OCI-LY3 (cell line): ENCODE results near the gene ANKRD49.

ENCODE experiments used
- H2AFZ ChIP-seq: fragments of 200-600, 300-600 bp; shearing (Covaris generic); 2 replicates; pipeline ENCODE4 v1.6.0; 2014; ENCODE audit warnings: antibody characterized with exemption, low read depth, low read length
- H3K27ac ChIP-seq: fragments of 200-600, 300-600 bp; sonication (generic); 2 replicates; pipeline ENCODE4 v1.5.1; 2014; ENCODE audit warnings: mild to moderate bottlenecking, low read length, moderate library complexity, mixed read lengths
- H3K27me3 ChIP-seq: fragments of 200-600, 300-600 bp; sonication (generic); 2 replicates; pipeline ENCODE4 v1.6.1; 2014; ENCODE audit warnings: low read depth, low read length, mixed read lengths
- H3K36me3 ChIP-seq: fragments of 200-600, 300-600 bp; sonication (generic); replicated peaks from 2 replicates; pipeline ENCODE3; 2014; ENCODE audit warnings: low read depth, low read length, mixed read lengths
- H3K4me1 ChIP-seq: fragments of 300-600, 200-600 bp; sonication (generic); 2 replicates; pipeline ENCODE4 v1.6.1; 2014; ENCODE audit warnings: low read length, mixed read lengths
- H3K4me2 ChIP-seq: fragments of 200-600, 300-600 bp; sonication (generic); 2 replicates; pipeline ENCODE4 v1.6.1; 2014; ENCODE audit warnings: low read length, mixed read lengths
- H3K4me3 ChIP-seq: fragments of 300-600, 200-600 bp; sonication (generic); 2 replicates; pipeline ENCODE4 v1.5.1; 2014; ENCODE audit warnings: antibody characterized with exemption, mild to moderate bottlenecking, low read length, moderate library complexity
- H3K79me2 ChIP-seq: fragments of 300-600, 200-600 bp; shearing (Covaris generic); 2 replicates; pipeline ENCODE4 v1.6.1; 2014; ENCODE audit warnings: mild to moderate bottlenecking, low read length, mixed read lengths
- H3K9ac ChIP-seq: fragments of 300-600, 200-600 bp; shearing (Covaris generic); 2 replicates; pipeline ENCODE4 v1.6.0; 2014; ENCODE audit warnings: mild to moderate bottlenecking, low read length, moderate library complexity
- H3K9me3 ChIP-seq: fragments of 200-600, 300-600 bp; shearing (Covaris generic); 2 replicates; pipeline ENCODE4 v1.6.1; 2014; ENCODE audit warnings: low read length, mixed read lengths; ENCODE audit not compliant: insufficient read depth
- H4K20me1 ChIP-seq: fragments of 200-600, 300-600 bp; sonication (generic); 2 replicates; pipeline ENCODE4 v1.6.1; 2016; ENCODE audit warnings: low read length, mixed read lengths; ENCODE audit not compliant: insufficient read depth
- EZH2phosphoT487 ChIP-seq: fragments of 200-600 bp; shearing (Covaris generic); IDR thresholded peaks from 2 replicates; pipeline ENCODE4 v1.6.1; 2018; ENCODE audit warnings: antibody characterized with exemption, mixed run types, low read depth
- TF ChIP-seq, protein P1 (sequence below): fragments of 200-600, 300-600 bp; sonication (generic); IDR thresholded peaks from 2 replicates; pipeline ENCODE4 v1.5.1; 2014; ENCODE audit warnings: antibody characterized with exemption, low read length, low read depth

Gene ANKRD49

DNA sequence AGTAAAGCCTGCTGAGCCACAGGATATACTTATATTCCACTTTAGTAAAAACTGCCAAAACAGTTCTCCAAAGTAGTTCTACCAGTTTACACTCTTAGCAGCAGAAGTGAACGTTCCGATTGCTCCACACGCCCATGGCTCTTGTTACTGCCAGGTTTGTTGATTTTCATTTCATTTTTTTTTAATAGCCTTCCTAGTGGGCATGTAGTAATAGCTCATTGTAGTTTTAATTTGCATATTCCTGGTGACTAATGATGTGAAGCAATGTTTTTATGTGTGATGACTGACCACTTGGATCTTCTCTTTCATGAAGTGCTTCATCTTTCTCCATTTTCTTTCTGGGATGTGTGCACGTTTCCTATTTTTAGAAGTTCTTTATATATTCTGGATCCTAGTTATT is 13.7 kb downstream of the ANKRD49 start:
- Histone ChIP-seq H3K9me3 (no peaks in the 10 kb centered on the region), H3K27me3 (no peaks in the 10 kb centered on the region), H3K36me3 (no peaks in the 10 kb centered on the region), H4K20me1 (no peaks in the 10 kb centered on the region), H3K4me1 (no peaks in the 10 kb centered on the region), H3K79me2 (no peaks in the 10 kb centered on the region), H3K27ac (no peak overlapping the region), H3K4me2 (no peak overlapping the region), H2AFZ (no peak overlapping the region), H3K9ac (no peak overlapping the region), H3K4me3 (no peak overlapping the region)
- TF ChIP-seq, protein P1, sequence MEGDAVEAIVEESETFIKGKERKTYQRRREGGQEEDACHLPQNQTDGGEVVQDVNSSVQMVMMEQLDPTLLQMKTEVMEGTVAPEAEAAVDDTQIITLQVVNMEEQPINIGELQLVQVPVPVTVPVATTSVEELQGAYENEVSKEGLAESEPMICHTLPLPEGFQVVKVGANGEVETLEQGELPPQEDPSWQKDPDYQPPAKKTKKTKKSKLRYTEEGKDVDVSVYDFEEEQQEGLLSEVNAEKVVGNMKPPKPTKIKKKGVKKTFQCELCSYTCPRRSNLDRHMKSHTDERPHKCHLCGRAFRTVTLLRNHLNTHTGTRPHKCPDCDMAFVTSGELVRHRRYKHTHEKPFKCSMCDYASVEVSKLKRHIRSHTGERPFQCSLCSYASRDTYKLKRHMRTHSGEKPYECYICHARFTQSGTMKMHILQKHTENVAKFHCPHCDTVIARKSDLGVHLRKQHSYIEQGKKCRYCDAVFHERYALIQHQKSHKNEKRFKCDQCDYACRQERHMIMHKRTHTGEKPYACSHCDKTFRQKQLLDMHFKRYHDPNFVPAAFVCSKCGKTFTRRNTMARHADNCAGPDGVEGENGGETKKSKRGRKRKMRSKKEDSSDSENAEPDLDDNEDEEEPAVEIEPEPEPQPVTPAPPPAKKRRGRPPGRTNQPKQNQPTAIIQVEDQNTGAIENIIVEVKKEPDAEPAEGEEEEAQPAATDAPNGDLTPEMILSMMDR = no peak
- no peak for TF ChIP-seq EZH2phosphoT487

- no peaks in the 10 kb centered on the region for H4K20me1 ChIP-seq
- H3K4me1 ChIP-seq = no peaks in the 10 kb centered on the region
- H2AFZ ChIP-seq = 0 out of 2 replicates have a peak within 1 kb of the TSS, but pooled peaks have one; percentile 4
- no peaks in the 10 kb centered on the region for H3K9me3 ChIP-seq
- H3K36me3 ChIP-seq = no peaks in the 10 kb centered on the region
- peak within 1 kb of the TSS; percentile 41 for H3K4me2 ChIP-seq
- TF ChIP-seq EZH2phosphoT487 = no peak
- TF ChIP-seq, protein P1 = no peak
- H3K79me2 ChIP-seq = no peaks in the 10 kb centered on the region
- no peak within 1 kb of the TSS for H3K27ac ChIP-seq
- H3K9ac ChIP-seq = no peak within 1 kb of the TSS
- H3K27me3 ChIP-seq = peaks cover 8% of the 10 kb centered on the region; the same call in 1 of the 2 replicates
- peak within 1 kb of the TSS; percentile 61 for H3K4me3 ChIP-seq
Measured at GRCh38 chr11:94511932-94512781, 18.4 kb downstream of the ANKRD49 start, which contains the start of gene C11orf97. C11orf97 (plus strand) TSS chr11:94512461; CDS start chr11:94512529, 68 bp downstream.

GRCh38 chr11:94513091-94513490 is 19.3 kb downstream of the ANKRD49 start:
- Histone ChIP-seq H3K36me3 (no peaks in the 10 kb centered on the region), H3K4me2 (no peak overlapping the region), H3K27ac (no peak overlapping the region), H3K79me2 (no peaks in the 10 kb centered on the region), H4K20me1 (no peaks in the 10 kb centered on the region), H3K9ac (no peak overlapping the region), H3K4me3 (no peak overlapping the region), H3K27me3 (peaks cover 10% of the 10 kb centered on the region; the same call in 1 of the 2 replicates), H3K4me1 (no peaks in the 10 kb centered on the region), H2AFZ (no peak overlapping the region), H3K9me3 (no peaks in the 10 kb centered on the region)
- TF ChIP-seq, protein P1 = no peak
- no peak for TF ChIP-seq EZH2phosphoT487

DNA sequence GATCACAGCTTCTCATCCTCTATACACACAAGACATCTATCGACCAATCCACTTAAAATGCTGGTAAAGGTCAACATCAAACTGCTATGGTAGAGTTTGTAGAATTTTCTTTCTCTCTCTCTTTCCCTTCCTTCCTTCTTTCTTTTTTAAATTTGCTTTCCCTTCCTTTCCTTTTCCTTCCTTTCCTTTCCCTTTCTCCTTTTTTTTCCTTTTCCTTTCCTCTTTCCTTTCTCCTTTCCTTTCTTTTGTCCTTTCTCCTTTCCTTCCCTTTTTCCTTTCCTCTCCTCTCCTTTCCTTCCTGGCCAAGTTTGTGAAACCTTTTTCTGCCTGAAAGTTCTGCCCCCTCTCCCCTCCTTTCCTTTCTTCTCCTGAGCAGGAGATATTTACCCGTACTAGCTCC is 21.6 kb downstream of the ANKRD49 start:
- H3K79me2 ChIP-seq = no peaks in the 10 kb centered on the region

More for the DNA sequence above, 21.6 kb downstream of the ANKRD49 start:
- Histone ChIP-seq H3K27ac (no peak overlapping the region), H3K9me3 (no peaks in the 10 kb centered on the region), H3K9ac (no peak overlapping the region), H2AFZ (no peak overlapping the region), H3K27me3 (peaks cover 10% of the 10 kb centered on the region; the same call in 1 of the 2 replicates), H3K4me1 (no peaks in the 10 kb centered on the region; the same call in 1 of the 2 replicates), H3K4me3 (no peak overlapping the region), H4K20me1 (no peaks in the 10 kb centered on the region), H3K36me3 (no peaks in the 10 kb centered on the region), H3K4me2 (no peak overlapping the region)
- no peak for TF ChIP-seq EZH2phosphoT487
- TF ChIP-seq, protein P1 = no peak
